Neural progenitor cell (in vitro differentiated cells): ENCODE measurements around the gene YKT6. TPM values are rescaled to one million over a fixed set of nuclear protein-coding genes. Genes with fewer than 3 reads are reported as not detected.

Experiments
- DNase-seq: peaks from one replicate; pipeline ENCODE4 v3.0.0-alpha.2; 2016; ENCODE audit warnings: low spot score
- H2AFZ ChIP-seq: fragments of 200-600 bp; sonication (generic); replicated peaks from 2 replicates; pipeline ENCODE4 v1.6.1; 2016; ENCODE audit warnings: antibody characterized with exemption
- H3F3A ChIP-seq: fragments of 200-600 bp; sonication (generic); 2 replicates; pipeline ENCODE4 v1.6.1; 2016; ENCODE audit warnings: antibody characterized with exemption, low read depth
- H3K27ac ChIP-seq: fragments of 200-600 bp; sonication (generic); 2 replicates; pipeline ENCODE4 v1.5.1; 2016; ENCODE audit warnings: mild to moderate bottlenecking
- H3K27me3 ChIP-seq: fragments of 200-600 bp; sonication (generic); 2 replicates; pipeline ENCODE4 v1.6.1; 2016; ENCODE audit warnings: mild to moderate bottlenecking, moderate library complexity
- H3K36me3 ChIP-seq: fragments of 200-600 bp; sonication (generic); 2 replicates; pipeline ENCODE4 v1.5.1; 2016
- H3K4me1 ChIP-seq: fragments of 200-600 bp; sonication (generic); 2 replicates; pipeline ENCODE4 v1.6.1; 2016; ENCODE audit warnings: mixed run types
- H3K4me2 ChIP-seq: fragments of 200-600 bp; sonication (generic); 2 replicates; pipeline ENCODE4 v1.6.1; 2016
- H3K4me3 ChIP-seq: fragments of 200-600 bp; sonication (generic); 2 replicates; pipeline ENCODE4 v1.5.1; 2016
- H3K79me2 ChIP-seq: fragments of 200-600 bp; sonication (generic); 2 replicates; pipeline ENCODE4 v1.6.1; 2016; ENCODE audit warnings: low read depth
- H3K9ac ChIP-seq: fragments of 200-600 bp; sonication (generic); 2 replicates; pipeline ENCODE4 v1.6.1; 2016
- H3K9me3 ChIP-seq: fragments of 200-600 bp; sonication (generic); 2 replicates; pipeline ENCODE4 v1.5.1; 2016; ENCODE audit warnings: low read depth
- H4K20me1 ChIP-seq: fragments of 200-600 bp; sonication (generic); 2 replicates; pipeline ENCODE4 v1.6.1; 2016; ENCODE audit warnings: low read depth
- H3K27ac Mint-ChIP-seq: 3 replicates; pipeline ENCODE4 v1.8.0; 2021; ENCODE audit warnings: mixed read lengths
- H3K27me3 Mint-ChIP-seq: 2 replicates; pipeline ENCODE4 v1.8.0; 2022; ENCODE audit warnings: low read depth, mild to moderate bottlenecking, inconsistent platforms, moderate library complexity, mixed read lengths; ENCODE audit not compliant: insufficient read depth
- H3K36me3 Mint-ChIP-seq: 3 replicates; pipeline ENCODE4 v1.8.0; 2021; ENCODE audit warnings: mixed read lengths
- H3K4me1 Mint-ChIP-seq: 3 replicates; pipeline ENCODE4 v1.8.0; 2021; ENCODE audit warnings: mixed read lengths
- H3K4me3 Mint-ChIP-seq: 3 replicates; pipeline ENCODE4 v1.8.0; 2021; ENCODE audit warnings: mild to moderate bottlenecking, moderate library complexity, mixed read lengths
- H3K9me3 Mint-ChIP-seq: 3 replicates; pipeline ENCODE4 v1.8.0; 2020; ENCODE audit warnings: mixed read lengths
- CTCF ChIP-seq: fragments of 200-600 bp; sonication (generic); IDR thresholded peaks from 2 replicates; pipeline ENCODE4 v1.5.1; 2017; ENCODE audit warnings: antibody characterized with exemption, mild to moderate bottlenecking
- EZH2 ChIP-seq: fragments of 200-600 bp; sonication (generic); IDR thresholded peaks from 2 replicates; pipeline ENCODE4 v1.6.1; 2017; ENCODE audit warnings: antibody characterized with exemption, mild to moderate bottlenecking, moderate library complexity
- EZH2phosphoT487 ChIP-seq: fragments of 200-600 bp; sonication (generic); IDR thresholded peaks from 2 replicates; pipeline ENCODE4 v1.6.1; 2017; ENCODE audit warnings: antibody characterized with exemption
- total RNA-seq: library from RNA; depleted of rRNA; stranded (reverse); fragments of >200 nt; gene quantifications from 2 replicates; pipeline ENCODE4 v1.2.3, GENCODE V29; 2015; ENCODE audit warnings: low replicate concordance

YKT6 gene
- total RNA-seq, 1 donor from 2014 or later: 43.8 TPM

DNA sequence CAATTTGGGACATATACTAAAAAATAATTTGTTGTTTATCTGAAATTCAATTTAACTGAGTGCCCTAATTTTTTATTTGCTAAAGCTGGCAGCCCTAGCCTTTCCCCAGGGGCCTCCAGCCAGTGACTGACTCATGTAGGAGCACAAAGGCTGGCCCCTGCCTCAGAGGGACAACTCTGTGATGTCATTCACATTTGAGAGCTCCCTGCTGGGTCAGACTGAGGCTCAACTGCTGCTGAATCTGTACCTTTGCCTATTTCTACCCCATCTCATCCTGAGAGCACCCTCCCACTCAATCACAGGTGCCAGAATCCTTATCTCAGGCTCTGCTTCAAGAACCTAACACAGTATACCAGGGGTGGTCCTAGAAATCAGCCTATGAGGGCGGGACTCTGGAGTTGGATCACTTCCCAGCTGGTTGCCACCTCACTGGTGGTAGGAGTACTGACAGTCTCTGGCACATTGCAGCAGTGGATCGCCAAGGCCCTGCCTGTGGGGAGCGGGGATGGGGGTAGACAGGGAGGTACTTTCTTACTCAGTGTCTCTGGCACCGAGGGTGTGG is 23.1 kb upstream of the YKT6 start:
- H3K4me1 Mint-ChIP-seq: peaks cover 25% of the 10 kb centered on the region
- Histone ChIP-seq H3K9me3 (no peaks in the 10 kb centered on the region), H3K27me3 (peaks cover 6% of the 10 kb centered on the region), H2AFZ (peak overlapping the region; percentile 53), H3F3A (no peaks in the 10 kb centered on the region), H4K20me1 (no peaks in the 10 kb centered on the region), H3K4me2 (no peak overlapping the region), H3K36me3 (no peaks in the 10 kb centered on the region), H3K79me2 (no peaks in the 10 kb centered on the region), H3K27ac (no peak overlapping the region), H3K4me1 (peaks cover 4% of the 10 kb centered on the region), H3K4me3 (no peak overlapping the region), H3K9ac (no peak overlapping the region)
- no peaks in the 10 kb centered on the region for H3K36me3 Mint-ChIP-seq
- H3K9me3 Mint-ChIP-seq: peaks cover 11% of the 10 kb centered on the region
- H3K4me3 Mint-ChIP-seq: no peak overlapping the region
- H3K27ac Mint-ChIP-seq: peak overlapping the region; percentile 14
- H3K27me3 Mint-ChIP-seq: peaks cover 2% of the 10 kb centered on the region
- peak; percentile 26 for DNase-seq
- TF ChIP-seq EZH2phosphoT487: no peak

DNA sequence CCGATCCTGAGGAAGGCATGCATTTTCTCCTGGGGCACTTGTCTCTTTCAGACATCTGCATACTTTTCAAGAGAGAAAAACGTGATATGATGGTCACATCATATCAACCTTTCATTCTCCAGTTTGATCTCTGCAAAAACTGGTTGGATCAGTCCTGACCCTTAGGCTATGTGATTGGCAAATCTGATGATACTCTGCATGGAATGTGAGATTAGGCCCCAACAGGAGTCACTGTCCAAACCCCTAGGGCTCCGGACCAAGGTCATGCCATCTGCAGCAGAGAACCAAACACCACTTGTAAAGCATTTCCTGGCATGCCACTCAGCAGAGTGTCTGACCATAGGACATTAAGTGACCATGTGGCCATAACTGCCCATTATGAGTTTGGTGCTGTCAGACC is 20.1 kb upstream of the YKT6 start:
- H3K36me3 ChIP-seq: no peaks in the 10 kb centered on the region
- H2AFZ ChIP-seq: no peak overlapping the region
- no peak overlapping the region for H3K4me3 ChIP-seq
- no peak overlapping the region for H3K27ac Mint-ChIP-seq
- H3F3A ChIP-seq: no peaks in the 10 kb centered on the region
- peaks cover 2% of the 10 kb centered on the region for H3K27me3 Mint-ChIP-seq
- H4K20me1 ChIP-seq: no peaks in the 10 kb centered on the region
- H3K4me1 ChIP-seq: peaks cover 11% of the 10 kb centered on the region
- no peak overlapping the region for H3K4me3 Mint-ChIP-seq
- H3K36me3 Mint-ChIP-seq: no peaks in the 10 kb centered on the region
- no peaks in the 10 kb centered on the region for H3K79me2 ChIP-seq
- no peaks in the 10 kb centered on the region for H3K27me3 ChIP-seq
- H3K9ac ChIP-seq: no peak overlapping the region
- H3K9me3 Mint-ChIP-seq: peaks cover 16% of the 10 kb centered on the region
- H3K27ac ChIP-seq: no peak overlapping the region
- no peaks in the 10 kb centered on the region for H3K9me3 ChIP-seq
- TF ChIP-seq EZH2phosphoT487 (no peak), EZH2 (no peak), CTCF (no peak)
- H3K4me1 Mint-ChIP-seq: peaks cover 25% of the 10 kb centered on the region
- no peak overlapping the region for H3K4me2 ChIP-seq
- DNase-seq: no peak

DNA sequence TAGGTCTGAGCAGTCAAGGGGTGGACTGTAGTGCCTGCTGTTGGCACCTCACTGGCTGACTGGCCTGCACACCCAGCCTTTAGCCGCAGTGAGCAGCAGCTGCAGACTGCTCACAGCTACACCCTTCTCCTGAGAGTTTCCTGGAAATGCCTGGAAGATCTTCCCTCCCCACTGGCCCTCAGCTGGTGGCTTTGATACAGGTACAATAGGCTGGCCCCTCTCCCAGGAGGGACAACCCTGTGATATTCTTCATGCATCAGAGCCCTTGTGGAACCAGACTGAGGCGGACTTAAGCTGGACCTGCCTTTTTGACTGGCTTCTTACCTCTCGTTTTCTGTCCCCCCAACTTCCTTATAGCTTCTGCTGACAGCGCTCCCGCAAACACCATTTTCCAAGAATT is 18.0 kb upstream of the YKT6 start:
- Histone ChIP-seq H3F3A (no peaks in the 10 kb centered on the region), H3K36me3 (no peaks in the 10 kb centered on the region), H3K9ac (no peak overlapping the region), H3K27me3 (no peaks in the 10 kb centered on the region), H4K20me1 (no peaks in the 10 kb centered on the region), H3K9me3 (no peaks in the 10 kb centered on the region), H3K4me1 (peaks cover 8% of the 10 kb centered on the region), H3K4me3 (no peak overlapping the region), H3K79me2 (no peaks in the 10 kb centered on the region), H2AFZ (no peak overlapping the region), H3K4me2 (no peak overlapping the region), H3K27ac (no peak overlapping the region)
- peaks cover 16% of the 10 kb centered on the region for H3K9me3 Mint-ChIP-seq
- H3K36me3 Mint-ChIP-seq: no peaks in the 10 kb centered on the region
- peaks cover 19% of the 10 kb centered on the region for H3K4me1 Mint-ChIP-seq
- peaks cover 2% of the 10 kb centered on the region for H3K27me3 Mint-ChIP-seq
- no peak overlapping the region for H3K4me3 Mint-ChIP-seq
- no peak for TF ChIP-seq EZH2
- no peak for DNase-seq
- no peak overlapping the region for H3K27ac Mint-ChIP-seq

DNA sequence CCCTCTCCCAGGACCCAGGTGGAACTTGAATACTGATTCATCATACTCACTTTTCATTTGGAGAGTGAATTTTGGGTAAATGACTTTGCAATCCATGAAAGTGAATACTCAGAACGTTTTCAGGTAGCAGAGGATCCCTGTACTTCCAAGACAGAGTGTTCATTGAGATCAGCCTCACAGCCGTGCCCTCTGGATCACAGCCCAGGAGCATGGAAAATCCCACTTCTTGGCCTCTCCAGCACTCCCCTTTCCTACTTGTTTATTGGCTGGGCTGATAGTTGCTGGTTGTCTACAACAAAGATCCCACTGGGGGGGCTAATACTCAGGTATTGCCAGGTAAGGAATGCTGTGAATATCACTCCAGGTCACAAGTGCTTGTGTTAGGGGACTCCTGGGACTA is 17.4 kb upstream of the YKT6 start:
- Histone ChIP-seq H4K20me1 (no peaks in the 10 kb centered on the region), H2AFZ (no peak overlapping the region), H3K4me3 (no peak overlapping the region), H3K9me3 (no peaks in the 10 kb centered on the region), H3K36me3 (no peaks in the 10 kb centered on the region), H3K27ac (no peak overlapping the region), H3K79me2 (no peaks in the 10 kb centered on the region), H3F3A (no peaks in the 10 kb centered on the region), H3K4me2 (no peak overlapping the region), H3K4me1 (peaks cover 7% of the 10 kb centered on the region), H3K27me3 (no peaks in the 10 kb centered on the region), H3K9ac (no peak overlapping the region)
- Mint-ChIP-seq H3K27ac (no peak overlapping the region), H3K4me3 (no peak overlapping the region), H3K27me3 (peaks cover 2% of the 10 kb centered on the region), H3K36me3 (no peaks in the 10 kb centered on the region), H3K4me1 (peaks cover 19% of the 10 kb centered on the region), H3K9me3 (peaks cover 16% of the 10 kb centered on the region)
- TF ChIP-seq CTCF: no peak
- no peak for TF ChIP-seq EZH2
- TF ChIP-seq EZH2phosphoT487: no peak
- DNase-seq: no peak
